Measurements from ENCODE around the gene ANKRD40. TPM values are rescaled to one million over a fixed set of nuclear protein-coding genes. Genes with fewer than 3 reads are reported as not detected.

Gene ANKRD40
- total RNA-seq, 1 experiment from 2014 or later: 42.5 TPM

DNA sequence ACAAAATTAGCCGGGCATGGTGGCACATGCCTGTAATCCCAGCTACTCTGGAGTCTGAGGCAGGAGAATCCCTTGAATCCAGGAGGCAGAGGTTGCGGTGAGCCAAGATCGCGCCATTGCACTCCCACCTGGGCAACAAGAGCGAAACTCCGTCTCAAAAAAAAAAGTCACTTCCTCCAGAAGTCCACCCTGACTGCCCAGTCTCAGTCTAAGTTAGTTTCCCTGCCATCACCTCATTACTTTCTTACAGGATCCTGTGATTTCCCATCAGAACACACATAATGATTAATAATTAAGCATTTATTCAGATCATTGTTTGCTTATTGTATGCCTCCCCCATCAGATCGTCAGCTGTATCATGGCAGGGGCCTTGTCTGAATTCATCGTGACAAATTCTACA is 41.4 kb downstream of the ANKRD40 start:
- H3K36me3 ChIP-seq: no peaks in the 10 kb centered on the region
- no peaks in the 10 kb centered on the region for H3K9me3 ChIP-seq
- H3K27me3 ChIP-seq: no peaks in the 10 kb centered on the region
- H3K4me3 ChIP-seq: no peak overlapping the region
- DNase-seq: no peak

DNA sequence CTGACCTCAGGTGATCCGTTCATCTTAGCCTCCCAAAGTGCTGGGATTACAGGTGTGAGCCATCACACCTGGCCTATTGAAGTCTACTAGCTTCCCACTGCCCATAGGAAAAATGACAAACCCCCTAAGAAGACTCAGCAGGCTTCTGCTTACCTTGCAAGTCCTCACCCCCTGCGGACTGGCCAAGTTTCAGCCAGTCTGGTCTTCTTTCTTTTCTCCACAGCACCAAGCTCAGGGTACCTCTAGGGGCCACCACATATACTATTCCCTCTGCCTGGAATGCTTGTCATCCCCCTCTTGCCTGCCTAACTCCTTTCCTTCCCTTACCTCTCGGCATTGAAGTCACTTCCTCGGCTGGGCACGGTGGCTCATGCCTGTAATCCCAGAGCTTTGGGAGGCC is 41.9 kb downstream of the ANKRD40 start:
- Histone ChIP-seq H3K27me3 (no peaks in the 10 kb centered on the region), H3K36me3 (no peaks in the 10 kb centered on the region), H3K4me3 (no peak overlapping the region), H3K9me3 (no peaks in the 10 kb centered on the region)
- no peak for DNase-seq

DNA sequence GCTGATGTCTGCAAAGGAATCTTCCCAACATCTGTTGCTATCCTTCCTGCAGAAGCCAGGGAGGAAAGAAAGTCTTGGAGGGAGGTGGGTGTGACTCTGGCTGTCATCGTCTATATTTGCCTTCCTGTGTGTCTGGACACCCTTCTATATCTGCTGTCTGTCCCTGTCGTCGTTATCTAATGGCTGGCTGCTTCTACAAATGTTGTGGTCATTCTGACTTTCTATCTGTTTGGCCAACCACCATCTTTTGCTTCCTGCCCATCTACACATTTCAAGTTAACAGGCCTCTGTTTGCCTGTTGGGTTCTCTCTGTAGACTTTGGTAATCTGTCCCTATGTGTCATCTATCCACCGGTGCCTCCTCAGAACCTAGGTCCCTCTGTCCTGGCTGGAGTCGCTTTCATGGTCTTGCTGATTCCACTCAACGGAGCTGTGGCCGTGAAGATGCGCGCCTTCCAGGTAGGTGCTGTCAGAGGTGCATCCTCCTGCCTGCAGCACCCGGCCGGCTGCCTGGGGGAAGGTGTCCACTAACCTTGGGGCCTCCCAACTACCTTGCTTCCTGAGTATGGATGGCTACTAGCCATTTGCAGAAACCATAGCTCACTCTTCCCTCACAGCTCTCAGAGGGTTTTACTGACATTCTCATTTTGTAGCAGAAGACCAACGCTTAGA is 42.8 kb downstream of the ANKRD40 start:
- Histone ChIP-seq H3K27me3 (no peaks in the 10 kb centered on the region), H3K9me3 (no peaks in the 10 kb centered on the region), H3K36me3 (no peaks in the 10 kb centered on the region), H3K4me3 (no peak overlapping the region)
- DNase-seq: no peak

DNA sequence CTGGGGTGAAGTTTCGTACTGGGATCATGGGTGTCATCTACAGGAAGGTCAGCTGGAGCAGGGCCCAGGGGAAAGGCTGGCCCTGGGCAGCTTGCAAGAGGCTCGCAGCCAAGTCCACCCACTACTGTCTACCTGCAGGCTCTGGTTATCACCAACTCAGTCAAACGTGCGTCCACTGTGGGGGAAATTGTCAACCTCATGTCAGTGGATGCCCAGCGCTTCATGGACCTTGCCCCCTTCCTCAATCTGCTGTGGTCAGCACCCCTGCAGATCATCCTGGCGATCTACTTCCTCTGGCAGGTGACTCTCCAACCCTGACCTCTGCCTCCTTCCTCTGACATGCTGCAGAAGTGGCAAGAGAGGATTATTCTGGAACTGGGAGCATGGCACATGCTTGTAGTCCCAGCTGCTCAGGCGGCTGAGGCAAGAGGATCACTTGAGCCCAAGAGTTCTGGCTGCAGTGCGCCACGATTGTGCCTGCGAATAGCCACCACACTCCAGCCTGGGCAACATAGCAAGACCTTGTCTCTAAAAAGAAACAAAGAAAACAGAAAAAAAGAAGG is 43.8 kb downstream of the ANKRD40 start:
- no peaks in the 10 kb centered on the region for H3K36me3 ChIP-seq
- DNase-seq: no peak

DNA sequence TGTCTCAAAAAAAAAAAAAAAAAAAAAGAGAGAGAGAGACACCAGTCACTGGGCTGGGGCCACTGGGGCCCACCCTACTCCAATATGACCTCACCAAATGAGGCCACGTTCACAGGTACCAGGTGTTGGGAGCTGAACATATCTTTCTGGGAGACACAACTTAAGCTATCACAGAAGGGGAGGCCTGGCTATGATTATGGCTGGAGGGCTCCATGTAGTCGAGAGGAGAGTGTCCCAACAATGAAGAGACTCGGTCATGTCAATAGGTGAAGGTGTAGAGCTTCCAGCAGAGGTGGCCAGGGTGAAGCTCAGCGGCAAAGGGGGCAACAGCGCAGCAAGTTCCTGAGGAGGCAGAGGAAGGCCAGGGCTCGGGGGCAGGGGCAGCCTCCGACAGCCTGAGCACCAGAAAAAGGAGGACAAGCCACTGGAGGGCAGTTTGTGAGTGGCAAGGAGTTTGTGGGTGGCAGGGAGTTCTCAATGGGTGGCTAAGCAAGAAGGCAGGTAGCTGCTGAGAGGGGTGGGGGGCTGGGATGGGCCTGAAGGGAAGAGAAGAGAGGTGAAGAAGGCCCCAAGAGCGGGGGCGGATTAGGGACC is 45.0 kb downstream of the ANKRD40 start:
- Histone ChIP-seq H3K27me3 (no peaks in the 10 kb centered on the region), H3K9me3 (no peaks in the 10 kb centered on the region), H3K36me3 (no peaks in the 10 kb centered on the region), H3K4me3 (no peak overlapping the region)
- no peak for DNase-seq

More for the DNA sequence above, 43.8 kb downstream of the ANKRD40 start:
- Histone ChIP-seq H3K27me3 (no peaks in the 10 kb centered on the region), H3K9me3 (no peaks in the 10 kb centered on the region), H3K4me3 (no peak overlapping the region)

DNA sequence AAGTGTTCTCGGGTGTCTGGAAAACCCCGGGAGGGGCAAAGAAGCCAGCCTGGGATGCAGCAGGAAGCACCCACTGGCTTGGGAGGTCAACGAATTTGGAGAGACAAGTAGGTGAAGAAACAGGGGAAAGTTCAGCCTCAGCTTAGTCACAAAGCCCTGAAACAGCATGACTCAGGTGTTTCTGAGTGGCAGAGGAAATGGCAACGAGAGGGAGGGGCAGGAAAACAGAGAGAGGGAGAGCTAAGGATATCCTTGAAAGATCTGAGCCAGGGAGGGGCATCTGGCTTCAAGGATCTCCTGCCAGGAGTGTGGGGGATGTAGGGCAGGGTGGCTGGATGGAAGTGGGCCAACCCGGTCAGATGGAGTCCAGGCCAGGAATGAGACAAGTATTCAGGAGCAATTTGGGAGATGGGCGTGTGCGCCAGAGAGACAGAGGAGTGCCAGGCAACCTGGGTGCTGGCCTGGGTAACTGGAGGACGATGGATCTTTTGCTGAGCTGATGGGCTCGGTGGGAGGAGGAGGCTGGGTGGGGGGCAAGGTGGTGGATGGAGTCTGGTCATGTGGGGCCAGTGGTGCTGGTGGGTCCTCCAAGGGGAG is 45.8 kb downstream of the ANKRD40 start:
- no peak overlapping the region for H3K4me3 ChIP-seq

DNA sequence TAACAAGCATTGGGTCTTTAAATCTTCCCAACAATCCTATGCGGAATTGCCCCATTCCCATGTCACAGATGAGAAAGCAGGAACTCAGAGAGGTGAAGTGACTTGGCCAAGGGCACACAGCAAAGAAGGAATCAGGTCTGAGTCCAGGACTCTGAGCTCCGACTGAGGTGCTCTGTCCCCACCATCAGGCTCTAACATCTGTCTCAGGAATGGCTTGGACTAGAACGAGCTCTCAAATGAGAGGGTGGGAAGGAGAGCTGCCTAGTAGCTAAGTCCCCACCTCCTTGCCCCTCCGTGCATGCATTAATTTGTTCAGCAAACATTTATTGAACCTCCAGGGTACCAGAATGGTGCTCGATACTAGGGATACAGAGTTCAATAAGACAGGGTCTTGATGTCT is 46.4 kb downstream of the ANKRD40 start:
- H3K4me3 ChIP-seq: no peak overlapping the region
- H3K36me3 ChIP-seq: no peaks in the 10 kb centered on the region
- no peaks in the 10 kb centered on the region for H3K27me3 ChIP-seq
- no peaks in the 10 kb centered on the region for H3K9me3 ChIP-seq
- DNase-seq: no peak

More for the DNA sequence above, 45.8 kb downstream of the ANKRD40 start:
- DNase-seq: peak; percentile 97
- Histone ChIP-seq H3K9me3 (no peaks in the 10 kb centered on the region), H3K27me3 (no peaks in the 10 kb centered on the region), H3K36me3 (no peaks in the 10 kb centered on the region)

DNA sequence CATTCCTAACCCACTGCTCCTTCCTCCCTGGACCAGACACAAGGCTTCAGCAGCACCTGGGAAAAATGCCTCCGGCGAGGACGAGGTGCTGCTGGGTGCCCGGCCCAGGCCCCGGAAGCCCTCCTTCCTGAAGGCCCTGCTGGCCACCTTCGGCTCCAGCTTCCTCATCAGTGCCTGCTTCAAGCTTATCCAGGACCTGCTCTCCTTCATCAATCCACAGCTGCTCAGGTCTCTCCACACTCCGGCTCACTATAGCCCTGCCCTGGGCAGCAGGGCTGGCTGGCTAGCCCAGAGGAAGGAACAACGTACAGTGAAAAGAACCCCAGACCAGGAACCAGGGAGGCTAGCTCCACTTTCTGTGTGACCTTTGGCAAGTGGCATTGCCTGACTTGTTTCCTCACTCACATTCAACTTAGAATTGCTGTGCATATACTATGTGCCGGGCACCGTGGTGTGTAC is 46.8 kb downstream of the ANKRD40 start:
- DNase-seq: no peak
- Histone ChIP-seq H3K36me3 (no peaks in the 10 kb centered on the region), H3K9me3 (no peaks in the 10 kb centered on the region), H3K27me3 (no peaks in the 10 kb centered on the region), H3K4me3 (no peak overlapping the region)

DNA sequence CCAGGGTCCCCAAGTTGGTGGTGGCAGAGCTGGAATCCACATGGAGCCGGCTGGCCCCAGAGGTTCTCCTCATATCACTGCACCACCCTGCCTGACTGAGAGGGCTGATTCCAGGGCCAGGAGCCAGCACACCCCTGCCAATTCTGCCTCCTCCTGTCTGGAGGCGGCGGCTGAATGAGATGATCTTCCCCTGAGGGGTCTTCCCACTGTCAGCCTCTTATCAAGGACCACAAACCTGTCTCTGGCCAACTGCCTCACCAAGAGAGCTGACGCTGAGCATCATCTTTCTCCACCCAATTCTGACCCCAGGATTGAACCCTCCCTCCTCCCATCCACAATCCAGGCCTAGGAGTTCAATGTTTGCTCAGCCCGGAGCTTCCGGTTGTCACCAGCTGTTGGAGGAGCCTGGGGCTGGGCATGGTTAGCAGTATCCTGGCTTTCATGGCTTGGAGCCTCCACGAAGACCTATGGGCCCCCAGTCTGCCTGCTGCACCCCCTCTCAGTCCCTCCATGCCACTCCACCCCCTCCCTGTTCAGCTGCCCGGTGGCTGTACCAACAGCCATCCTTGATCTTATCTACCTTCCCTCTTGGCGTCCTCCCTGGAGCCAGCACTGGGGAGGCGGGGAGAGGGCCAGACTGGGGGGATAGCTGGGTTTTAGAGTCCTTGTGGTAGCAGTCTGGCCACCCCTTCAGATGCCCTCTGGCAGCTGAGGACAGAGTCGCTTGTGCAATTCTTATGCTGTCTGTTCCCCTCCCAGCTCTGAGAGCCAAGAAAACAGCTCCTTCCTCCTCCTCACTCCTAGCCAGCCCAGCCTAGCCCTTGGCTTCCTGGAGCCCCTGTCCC is 47.5 kb downstream of the ANKRD40 start:
- no peaks in the 10 kb centered on the region for H3K27me3 ChIP-seq
- no peak overlapping the region for H3K4me3 ChIP-seq
- H3K36me3 ChIP-seq: no peaks in the 10 kb centered on the region
- DNase-seq: peak; percentile 70
- no peaks in the 10 kb centered on the region for H3K9me3 ChIP-seq

DNA sequence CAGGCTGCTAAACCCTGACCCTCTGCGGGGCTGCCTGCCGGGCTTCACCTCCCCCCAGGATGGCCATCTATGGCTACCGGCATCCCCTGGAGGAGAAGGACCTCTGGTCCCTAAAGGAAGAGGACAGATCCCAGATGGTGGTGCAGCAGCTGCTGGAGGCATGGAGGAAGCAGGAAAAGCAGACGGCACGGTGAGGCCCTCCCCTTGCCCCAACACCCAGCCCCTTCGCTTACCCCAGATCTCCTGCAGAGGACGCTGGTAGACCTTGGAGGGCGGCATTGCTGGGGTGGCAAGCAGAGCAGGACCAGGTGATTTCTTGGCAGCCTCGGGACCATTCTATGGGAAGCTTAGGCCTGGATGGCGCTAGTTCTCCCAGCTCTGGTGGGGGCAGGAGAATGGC is 48.5 kb downstream of the ANKRD40 start:
- Histone ChIP-seq H3K36me3 (no peaks in the 10 kb centered on the region), H3K9me3 (no peaks in the 10 kb centered on the region), H3K27me3 (no peaks in the 10 kb centered on the region), H3K4me3 (no peak overlapping the region)
- DNase-seq: no peak

DNA sequence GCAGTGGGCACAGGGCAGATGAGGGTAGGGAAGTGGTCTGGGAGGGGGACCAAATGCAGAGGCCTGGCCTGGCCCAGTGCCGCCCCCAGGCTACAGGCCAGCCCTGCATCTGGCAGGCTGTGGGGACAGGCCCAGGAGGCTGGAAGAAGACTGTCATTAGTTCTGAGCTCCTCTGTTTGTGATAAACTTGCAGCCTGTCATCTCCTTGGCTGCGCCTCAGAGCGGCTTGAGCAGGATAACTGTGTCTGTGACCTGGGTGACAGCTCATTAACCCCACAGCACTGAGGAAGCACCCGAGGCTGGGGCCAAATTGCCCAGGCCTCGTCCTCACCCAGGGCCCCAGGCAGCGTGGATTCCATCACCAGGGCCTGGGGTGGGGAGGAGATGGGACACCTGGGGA is 49.1 kb downstream of the ANKRD40 start:
- H3K36me3 ChIP-seq: no peaks in the 10 kb centered on the region
- no peak overlapping the region for H3K4me3 ChIP-seq
- no peak for DNase-seq
- no peaks in the 10 kb centered on the region for H3K9me3 ChIP-seq
- no peaks in the 10 kb centered on the region for H3K27me3 ChIP-seq

DNA sequence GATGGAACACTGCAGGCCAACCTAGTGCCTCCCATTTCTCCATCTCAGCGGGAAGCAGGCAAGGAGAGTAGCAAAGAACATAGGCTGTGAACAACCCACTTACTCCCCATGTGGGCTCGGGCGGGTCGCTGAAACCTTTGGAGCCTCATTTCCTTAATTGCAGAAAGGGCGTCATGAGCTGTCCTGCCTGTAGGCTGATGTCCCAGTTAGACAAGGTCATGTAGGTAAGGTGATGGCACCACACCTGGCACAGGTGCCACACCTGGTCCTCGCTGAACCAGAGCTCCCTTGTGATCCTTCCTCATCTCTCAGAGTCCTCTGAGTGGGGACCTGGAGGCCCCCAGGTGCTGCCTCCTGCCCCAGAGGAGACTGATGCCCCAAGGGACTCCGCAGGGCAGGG is 50.1 kb downstream of the ANKRD40 start:
- Histone ChIP-seq H3K27me3 (no peaks in the 10 kb centered on the region), H3K9me3 (peaks cover 4% of the 10 kb centered on the region; the same call in 1 of the 2 replicates), H3K36me3 (no peaks in the 10 kb centered on the region), H3K4me3 (no peak overlapping the region)
- no peak for DNase-seq

DNA sequence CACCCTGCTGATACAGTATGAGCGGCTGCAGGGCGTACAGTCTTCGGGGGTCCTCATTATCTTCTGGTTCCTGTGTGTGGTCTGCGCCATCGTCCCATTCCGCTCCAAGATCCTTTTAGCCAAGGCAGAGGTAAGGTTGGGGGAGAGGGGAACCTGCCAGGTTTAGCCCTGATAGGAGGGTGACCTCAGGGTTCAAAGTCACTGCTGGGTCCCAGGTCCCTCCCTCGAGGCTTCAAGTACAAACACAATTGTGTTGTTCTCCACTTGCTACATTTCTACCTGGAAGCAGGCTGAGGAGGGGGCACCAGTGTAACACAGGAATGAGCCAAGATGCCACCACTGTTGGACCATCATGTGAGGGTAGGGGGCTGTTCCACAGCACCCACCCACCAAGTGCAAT is 50.7 kb downstream of the ANKRD40 start:
- Histone ChIP-seq H3K36me3 (no peaks in the 10 kb centered on the region), H3K4me3 (no peak overlapping the region), H3K9me3 (peaks cover 4% of the 10 kb centered on the region; the same call in 1 of the 2 replicates), H3K27me3 (no peaks in the 10 kb centered on the region)
- no peak for DNase-seq

DNA sequence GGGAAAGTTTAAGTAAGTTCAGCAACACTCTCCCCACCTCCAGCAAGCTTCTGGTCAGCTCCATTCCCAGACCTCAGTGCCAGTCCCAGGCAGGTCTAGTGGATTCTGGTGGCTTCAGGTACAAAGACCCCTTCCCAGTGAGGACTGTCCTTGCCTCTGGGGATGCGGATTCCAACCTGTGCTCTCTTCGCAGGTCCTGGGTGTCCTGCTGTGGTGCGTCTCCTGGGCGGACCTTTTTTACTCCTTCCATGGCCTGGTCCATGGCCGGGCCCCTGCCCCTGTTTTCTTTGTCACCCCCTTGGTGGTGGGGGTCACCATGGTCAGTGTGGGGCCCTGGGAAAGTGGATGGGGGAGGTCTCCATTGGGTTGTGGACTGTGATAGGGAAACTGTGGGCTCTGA is 51.2 kb downstream of the ANKRD40 start:
- Histone ChIP-seq H3K27me3 (no peaks in the 10 kb centered on the region), H3K4me3 (no peak overlapping the region), H3K36me3 (no peaks in the 10 kb centered on the region), H3K9me3 (peaks cover 4% of the 10 kb centered on the region; the same call in 1 of the 2 replicates)
- DNase-seq: no peak

DNA sequence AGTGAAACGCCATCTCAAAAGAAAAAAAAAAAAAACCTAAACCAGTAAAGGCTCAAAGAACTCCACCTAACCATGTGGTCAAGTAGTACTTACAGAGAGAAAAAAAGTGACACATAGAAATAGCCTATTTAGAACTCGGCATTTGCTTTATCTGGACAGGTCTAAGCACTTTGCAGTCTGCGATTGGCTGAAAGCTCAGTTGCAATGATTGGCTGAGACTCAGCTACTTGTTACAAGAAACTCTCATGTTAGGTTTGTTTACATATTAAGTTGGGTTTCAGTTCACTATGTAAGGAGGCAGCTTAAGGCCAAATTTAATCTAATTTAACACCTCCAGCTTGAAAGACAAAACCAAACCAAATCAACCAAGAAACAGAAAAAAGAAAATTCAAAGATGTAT is 54.0 kb downstream of the ANKRD40 start:
- no peaks in the 10 kb centered on the region for H3K36me3 ChIP-seq
- peaks cover 8% of the 10 kb centered on the region for H3K9me3 ChIP-seq
- DNase-seq: no peak
- no peaks in the 10 kb centered on the region for H3K27me3 ChIP-seq
- no peak overlapping the region for H3K4me3 ChIP-seq

DNA sequence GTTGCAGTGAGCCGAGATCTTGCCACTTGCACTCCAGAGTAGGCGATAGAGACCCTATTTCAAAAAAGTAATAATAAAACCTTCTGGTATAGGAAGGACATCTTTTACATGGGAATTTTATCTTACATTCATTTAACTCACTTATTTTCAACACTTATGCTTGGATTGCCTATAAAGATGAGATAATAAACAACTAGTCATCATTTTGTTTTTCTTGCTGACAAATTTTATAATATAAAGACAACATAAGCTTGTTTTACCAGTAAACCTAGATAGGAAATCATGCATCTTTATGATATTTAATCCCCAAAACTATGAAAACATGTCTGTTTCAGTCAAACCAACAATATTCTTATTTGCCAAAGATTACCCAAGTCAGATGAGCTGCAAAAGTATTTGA is 56.1 kb downstream of the ANKRD40 start:
- Histone ChIP-seq H3K36me3 (no peaks in the 10 kb centered on the region), H3K4me3 (no peak overlapping the region)
- DNase-seq: no peak

More for the DNA sequence above, 56.1 kb downstream of the ANKRD40 start:
- Histone ChIP-seq H3K27me3 (no peaks in the 10 kb centered on the region), H3K9me3 (peaks cover 8% of the 10 kb centered on the region)

Measured in MG63 (cell line).